Right ventricle myocardium superior (tissue), 1 donor: Measurements from ENCODE around the gene TUBB4B. TPM values are rescaled to one million over a fixed set of nuclear protein-coding genes. Genes with fewer than 3 reads are reported as not detected.

Experiments used
- ATAC-seq: fragments of 200-7000 bp; cut with Tn5 transposase; one replicate; pipeline ENCODE4 v1.9.1; 2020; ENCODE audit warnings: mild to moderate bottlenecking; ENCODE audit not compliant: poor library complexity
- DNase-seq: peaks from one replicate; pipeline ENCODE4 v3.0.0-alpha.2; 2020
- intact Hi-C: fragments of 100-400 bp; cut with DNase I; formaldehyde crosslinking; loops from one replicate; pipeline ENCODE4 v1.11.2; 2022
- long read RNA-seq: library from polyadenylated mRNA; unstranded; transcript quantifications from one replicate; pipeline ENCODE4 v2.0.0, GENCODE V29; 2021
- total RNA-seq: library from RNA; stranded (reverse); fragmentation: NEBNext Ultra II Directional; extraction: Animal tissue kit (Norgen Biotek cat#: 25700); gene quantifications from one replicate; pipeline ENCODE4 v1.2.1, GENCODE V29; 2021
- donor health status: DM: no; HTN: yes; CAD: no; lungs with severe emphysema.

The TUBB4B gene
- total RNA-seq = 515 TPM
- long read RNA-seq, transcript TUBB4B-201 (4 exons, 1,637 nt) = major isoform, 688 of 937 reads
- long read RNA-seq, partial matches to known transcripts = 34 of 937 reads
- long read RNA-seq, other reads (novel, unspliced or antisense) = 214 of 937 reads

DNA sequence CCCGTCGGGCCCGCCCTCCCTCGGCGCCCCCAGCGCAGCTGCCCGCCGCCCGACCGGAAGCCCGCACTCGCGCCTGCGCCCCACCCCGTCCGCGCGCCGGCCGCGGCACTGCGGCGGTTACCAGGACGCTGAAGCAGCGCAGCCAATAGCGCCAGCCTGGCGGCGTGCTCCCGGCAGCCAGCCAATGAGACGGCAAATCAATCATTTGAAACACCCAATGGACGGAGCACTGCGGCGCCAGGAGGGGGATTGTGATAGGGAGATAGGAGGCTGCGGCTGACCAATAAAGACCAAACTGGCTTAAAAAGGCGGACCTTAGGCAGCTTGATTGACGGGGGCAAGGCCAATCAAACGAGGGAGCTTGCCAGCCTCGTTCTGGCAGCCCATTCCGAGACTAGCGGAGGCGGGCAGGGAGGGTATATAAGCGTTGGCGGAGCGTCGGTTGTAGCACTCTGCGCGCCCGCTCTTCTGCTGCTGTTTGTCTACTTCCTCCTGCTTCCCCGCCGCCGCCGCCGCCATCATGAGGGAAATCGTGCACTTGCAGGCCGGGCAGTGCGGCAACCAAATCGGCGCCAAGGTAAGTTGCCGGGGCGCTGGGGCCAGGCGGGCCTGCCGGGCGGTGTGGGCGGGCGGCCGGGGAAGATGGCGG lies at the start of gene TUBB4B:
TUBB4B (plus strand) TSS at position 447 of the 649 bp plus-strand sequence; CDS start at position 521, 74 bp downstream.
- intact Hi-C loops = no loop called here
- ATAC-seq (peak; percentile 87), DNase-seq (peak; percentile 100)

- no peak for DNase-seq
- no peak for ATAC-seq
- intact Hi-C loops = loop anchor here (5.0 kb wide), 1 partner anchor 35 kb away; the partner anchor contains the start of genes CYSRT1 and RNF224
Measured at GRCh38 chr9:137191691-137192447, 49.2 kb upstream of the TUBB4B start.

- ATAC-seq (no peak), DNase-seq (no peak)
- intact Hi-C loops = loop anchor here (5.0 kb wide), 1 partner anchor 35 kb away; the partner anchor contains the start of genes CYSRT1 and RNF224
Measured at GRCh38 chr9:137192448-137192780, 48.7 kb upstream of the TUBB4B start.

GRCh38 chr9:137192859-137193258 lies 48.2 kb upstream of the TUBB4B start:
- intact Hi-C loops = loop anchor here (5.0 kb wide), 1 partner anchor 34 kb away; the partner anchor contains the start of genes CYSRT1 and RNF224
- DNase-seq (no peak), ATAC-seq (no peak)

DNA sequence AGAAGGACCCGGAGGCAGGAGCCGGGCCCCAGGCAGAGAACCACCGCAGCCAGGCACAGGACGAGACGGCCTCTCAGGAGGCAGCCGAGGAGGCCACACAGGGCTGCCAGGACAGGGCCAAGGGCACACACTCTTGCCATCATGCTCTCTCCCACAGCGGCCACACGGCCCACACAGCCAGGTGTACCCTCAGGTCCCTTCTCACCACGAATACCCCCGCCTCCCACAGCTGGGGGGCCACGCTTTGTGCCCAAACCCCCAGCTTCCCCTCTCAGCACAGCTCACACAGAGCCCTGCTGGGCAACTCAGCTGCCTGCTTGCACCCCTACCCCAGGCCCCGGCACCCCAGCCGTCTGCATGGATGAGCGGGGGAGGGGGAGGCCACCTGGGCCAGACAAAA lies 47.3 kb upstream of the TUBB4B start:
- intact Hi-C loops = loop anchor here (5.0 kb wide), 1 partner anchor 34 kb away; the partner anchor contains the start of genes CYSRT1 and RNF224
- DNase-seq = no peak
- ATAC-seq = no peak

DNA sequence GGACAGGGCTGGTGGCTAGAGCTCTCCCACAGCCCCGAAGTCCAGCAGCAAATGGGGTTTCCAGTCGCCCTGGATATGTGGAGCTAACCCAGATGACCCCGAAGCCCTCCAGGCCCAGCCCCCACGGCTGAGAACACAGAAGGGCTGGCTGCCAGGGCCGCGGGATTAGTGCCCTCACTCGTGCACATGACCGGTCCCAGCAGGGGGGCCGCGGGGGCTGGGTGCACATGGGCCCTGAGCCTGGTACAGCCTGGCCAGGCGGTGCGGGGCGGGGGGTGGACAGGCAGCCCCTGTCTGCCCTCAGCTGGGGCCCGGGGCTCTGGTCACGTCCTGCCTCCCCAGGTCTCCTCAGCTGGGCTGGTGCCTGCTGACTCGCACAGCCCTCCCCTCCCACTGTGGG lies 46.7 kb upstream of the TUBB4B start:
- peak; percentile 88 for DNase-seq
- ATAC-seq = peak; percentile 79
- intact Hi-C loops = loop anchor here (5.0 kb wide), 1 partner anchor 33 kb away; the partner anchor contains the start of genes CYSRT1 and RNF224

DNA sequence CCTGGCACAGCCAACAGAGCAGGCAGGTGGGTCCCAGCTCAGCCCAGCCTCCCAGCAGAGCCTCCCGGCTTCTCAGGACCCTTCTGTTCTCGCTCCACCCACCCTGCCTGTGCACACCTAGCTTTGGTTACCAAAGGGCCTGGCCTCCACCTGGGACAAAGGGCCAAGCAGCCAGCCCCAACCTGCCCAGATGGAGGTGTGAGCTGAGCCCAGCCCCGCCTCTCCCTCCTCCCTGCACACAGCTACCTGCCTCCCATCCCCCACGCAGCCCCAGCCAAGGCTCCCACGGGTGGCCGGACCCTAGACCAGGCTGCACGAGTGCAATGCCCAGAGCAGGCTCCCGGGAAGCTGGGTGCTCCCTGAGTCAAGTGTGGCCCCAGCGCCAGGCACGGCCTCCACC lies 46.2 kb upstream of the TUBB4B start:
- intact Hi-C loops = loop anchor here (5.0 kb wide), 1 partner anchor 32 kb away; the partner anchor contains the start of genes CYSRT1 and RNF224
- DNase-seq (no peak), ATAC-seq (no peak)

DNA sequence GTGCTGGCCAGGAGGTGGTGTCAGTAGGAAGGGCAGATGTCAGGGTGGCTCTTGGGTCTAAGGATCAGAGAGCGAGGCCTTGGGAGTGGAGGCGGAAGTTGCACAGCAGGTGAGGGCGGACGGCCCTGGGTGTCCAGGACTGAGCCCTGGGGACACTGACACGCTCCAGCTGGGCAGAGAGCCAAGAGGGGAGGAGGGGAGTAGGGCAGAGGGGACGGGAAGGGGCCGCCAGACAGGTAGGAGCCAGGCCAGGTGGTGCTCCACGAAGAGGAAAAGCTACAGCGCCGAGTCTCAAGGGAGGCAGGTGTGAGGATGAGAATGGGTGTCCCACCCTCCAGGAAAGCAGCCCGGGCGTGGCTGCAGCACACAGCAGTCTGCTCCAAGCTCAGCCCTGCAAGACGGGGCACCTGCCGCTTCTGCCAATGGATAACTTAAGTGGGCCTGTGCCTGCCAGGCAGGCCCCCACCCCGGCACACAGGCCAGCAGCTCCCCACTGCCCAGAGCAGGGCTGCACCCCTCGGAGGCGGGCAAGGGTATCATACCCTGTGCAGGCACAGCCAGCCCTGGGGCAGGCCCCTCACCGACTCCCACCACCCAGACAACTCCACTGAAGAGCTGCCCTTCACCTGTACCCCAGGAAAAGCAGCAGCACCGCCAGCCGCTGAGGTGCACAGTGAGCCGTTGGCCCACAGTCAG lies 45.4 kb upstream of the TUBB4B start:
- intact Hi-C loops = no loop called here
- DNase-seq (no peak), ATAC-seq (peak; percentile 3)

GRCh38 chr9:137198051-137198901 lies 42.8 kb upstream of the TUBB4B start:
- DNase-seq (no peak), ATAC-seq (no peak)
- intact Hi-C loops = no loop called here

DNA sequence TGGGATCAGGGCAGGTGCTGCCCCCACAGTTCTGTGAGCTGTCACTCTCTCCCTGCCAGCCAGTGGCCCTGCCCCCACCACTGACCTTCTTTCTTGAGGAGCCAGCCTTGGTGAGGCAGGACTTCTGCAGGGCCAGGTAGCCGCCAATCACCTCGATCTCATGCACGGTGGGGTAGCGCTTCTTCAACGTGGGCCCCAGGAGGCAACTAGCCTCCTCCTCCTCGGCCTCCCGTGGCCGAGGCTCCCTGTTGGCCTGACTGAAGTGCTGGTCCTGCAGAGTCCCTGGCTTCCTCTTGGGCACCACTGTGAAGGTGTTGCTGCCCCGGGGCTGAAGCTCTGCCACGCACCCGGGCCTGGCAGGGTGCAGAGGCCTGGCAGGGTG lies 42.2 kb upstream of the TUBB4B start:
- no peak for DNase-seq
- ATAC-seq = no peak
- intact Hi-C loops = no loop called here

- ATAC-seq (no peak), DNase-seq (no peak)
- intact Hi-C loops = no loop called here
Measured at GRCh38 chr9:137199411-137200121, 41.5 kb upstream of the TUBB4B start.

GRCh38 chr9:137200311-137201204 lies 40.5 kb upstream of the TUBB4B start, which contains the start of gene TPRN:
TPRN (minus strand) TSS chr9:137200741; CDS start chr9:137200711, 30 bp downstream.
- DNase-seq (peak; percentile 100), ATAC-seq (peak; percentile 95)
- intact Hi-C loops = no loop called here

DNA sequence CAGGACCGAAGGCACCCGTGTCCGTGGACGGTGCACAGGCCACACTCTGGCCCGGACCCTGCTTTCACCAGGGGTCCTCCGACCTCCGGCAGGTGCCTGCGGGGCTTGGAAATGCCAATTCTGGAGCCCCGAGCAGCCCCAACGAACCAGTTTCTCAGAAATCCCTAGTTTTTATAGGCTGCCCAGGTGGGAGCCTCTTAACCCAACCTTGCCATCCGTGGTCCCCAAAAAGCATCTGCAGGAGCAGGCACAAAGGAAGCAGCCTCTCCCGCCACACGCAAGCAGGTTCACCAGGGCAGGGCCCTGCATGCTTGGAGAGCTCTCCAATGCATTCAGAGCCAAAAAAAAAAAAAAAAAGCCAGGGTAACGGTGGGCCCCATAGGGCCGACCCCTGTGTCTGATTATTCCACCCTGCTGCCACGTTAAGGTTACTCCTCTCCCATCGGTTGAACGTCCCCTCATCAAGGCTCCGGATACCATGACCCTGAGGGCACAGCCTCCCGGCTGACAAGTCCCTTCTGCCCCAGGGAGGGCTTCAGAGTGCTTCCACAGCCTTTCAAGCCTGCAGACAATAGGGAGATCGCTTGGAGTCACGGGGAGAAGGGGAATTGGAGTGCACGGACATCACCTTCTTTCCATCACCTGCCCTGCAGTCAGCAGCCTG lies 39.8 kb upstream of the TUBB4B start:
- DNase-seq (no peak), ATAC-seq (no peak)
- intact Hi-C loops = no loop called here

DNA sequence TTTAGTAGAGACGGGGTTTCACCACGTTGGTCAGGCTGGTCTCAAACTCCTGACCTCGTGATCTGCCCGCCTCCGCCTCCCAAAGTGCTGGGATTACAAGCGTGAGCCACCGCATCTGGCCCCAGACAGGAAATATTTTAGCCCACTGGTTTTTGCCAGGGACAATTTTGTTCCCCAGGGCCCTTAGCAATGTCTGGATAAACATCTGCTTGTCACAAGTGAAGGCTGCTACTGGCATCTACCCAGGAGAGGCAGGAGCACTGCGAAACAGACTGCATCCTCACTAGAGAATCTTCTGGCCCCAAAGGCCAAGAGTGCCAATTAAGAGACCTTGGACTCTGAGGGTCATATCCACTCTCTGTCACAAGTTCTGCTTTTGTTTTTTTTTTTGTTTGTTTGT lies 38.1 kb upstream of the TUBB4B start:
- no peak for ATAC-seq
- DNase-seq = no peak
- intact Hi-C loops = no loop called here

GRCh38 chr9:137204731-137205125 lies 36.4 kb upstream of the TUBB4B start:
- DNase-seq = no peak
- intact Hi-C loops = no loop called here
- no peak for ATAC-seq
